HG03521 (cell line): ENCODE measurements around the gene PERP.

Experiments used
- ATAC-seq: cut with Tn5 transposase; IDR thresholded peaks from one replicate; pipeline ENCODE4 v1.9.1; 2021; ENCODE audit warnings: mild to moderate bottlenecking, moderate library complexity; ENCODE audit not compliant: unreplicated experiment

Gene PERP

GRCh38 chr6:138063726-138064125 is 43.5 kb downstream of the PERP start:
- ATAC-seq = no peak

- ATAC-seq = no peak
These were observed 52.2 kb downstream of the PERP start for GRCh38 chr6:138054982-138055381.

DNA sequence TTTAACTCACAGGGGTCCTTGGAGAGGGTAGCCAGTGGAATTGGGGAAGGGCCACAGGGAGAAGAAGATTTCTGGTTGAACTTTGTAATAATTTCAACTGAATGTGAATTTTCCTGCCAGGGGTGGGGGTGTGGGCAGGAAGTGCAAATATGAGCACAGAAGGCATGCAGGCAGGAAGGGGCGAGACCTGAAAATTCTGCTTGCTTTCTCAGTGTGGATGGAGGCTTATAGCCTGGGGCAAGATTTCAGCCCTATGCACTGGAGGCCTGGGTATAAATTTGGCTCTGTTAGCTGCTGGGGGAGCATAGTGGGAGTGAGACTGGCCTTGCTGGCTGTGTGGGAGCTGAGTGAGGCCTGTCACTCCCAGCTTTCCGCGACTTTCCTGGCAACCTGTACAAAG is 54.4 kb downstream of the PERP start:
- ATAC-seq = no peak

DNA sequence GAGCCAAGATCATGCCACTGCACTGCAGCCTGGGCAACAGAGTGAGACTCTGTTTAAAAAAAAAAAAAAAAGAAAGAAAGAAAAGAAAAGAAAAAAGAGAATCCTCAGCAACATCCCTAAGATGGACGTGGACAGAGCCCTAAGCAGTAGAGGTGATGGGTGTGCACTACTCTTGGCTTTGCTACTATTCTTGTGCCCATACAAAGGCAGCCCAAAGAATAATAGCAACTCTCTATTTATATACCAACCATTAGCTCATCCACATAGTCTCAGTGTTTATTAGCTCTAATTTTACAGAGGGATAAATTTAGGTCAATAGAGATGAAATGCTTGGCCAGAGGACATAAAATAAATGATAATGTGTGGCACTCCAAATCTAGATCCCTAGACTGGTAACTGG is 62.2 kb downstream of the PERP start:
- ATAC-seq = no peak

DNA sequence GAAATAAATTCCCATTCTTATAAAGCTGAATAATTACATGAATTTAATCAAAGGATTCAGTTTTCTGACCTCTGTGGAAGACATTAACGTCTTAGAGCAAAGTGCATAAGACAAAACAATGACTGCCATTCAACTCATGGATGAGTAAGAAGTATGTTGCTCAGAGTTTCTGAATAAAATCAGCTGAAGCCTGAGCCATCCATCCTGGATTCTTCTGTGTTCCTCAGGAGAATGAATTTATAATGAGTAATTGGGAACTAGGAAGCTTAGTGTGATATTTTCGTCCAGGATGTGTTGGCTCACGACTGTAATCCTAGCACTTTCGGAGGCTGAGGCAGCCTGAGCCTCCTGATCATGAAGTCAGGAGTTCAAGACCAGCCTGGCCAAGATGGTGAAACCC is 62.8 kb downstream of the PERP start:
- ATAC-seq = no peak
